Tibial nerve (tissue), 4 donors: ENCODE data around the gene GUK1. TPM values are rescaled to one million over a fixed set of nuclear protein-coding genes. Genes with fewer than 3 reads are reported as not detected.

Experiments used
- DNase-seq, 2 donors: peaks; one replicate each; pipeline ENCODE4 v3.0.0-alpha.2; 2019; ENCODE audit warnings: low spot score in 2 of 2
- H3K27ac ChIP-seq, 4 donors: fragments of 200-600 bp; sonication (generic) in 3 of 4; one replicate each; pipeline ENCODE4 v1.5.1; 2017 to 2019; ENCODE audit warnings: mild to moderate bottlenecking in 1 of 4
- H3K27me3 ChIP-seq, 2 donors: fragments of 200-600 bp; sonication (generic) in 1 of 2; one replicate each; pipeline versions ENCODE4 v1.5.1 to v1.6.0; 2017 to 2019
- H3K36me3 ChIP-seq, 3 donors: fragments of 200-600 bp; sonication (generic); one replicate each; pipeline ENCODE4 v1.5.1; 2018 to 2019
- H3K4me1 ChIP-seq, 4 donors: fragments of 200-600 bp; sonication (generic) in 3 of 4; one replicate each; pipeline ENCODE4 v1.5.1; 2017 to 2019
- H3K4me3 ChIP-seq, 4 donors: fragments of 200-600 bp; sonication (generic) in 3 of 4; one replicate each; pipeline ENCODE4 v1.5.1; 2017 to 2019; ENCODE audit warnings: mild to moderate bottlenecking in 1 of 4, moderate library complexity in 1 of 4
- H3K9me3 ChIP-seq, 4 donors: fragments of 200-600 bp; sonication (generic) in 3 of 4; one replicate each; pipeline ENCODE4 v1.5.1; 2017 to 2019
- EP300 ChIP-seq, 2 donors: sonication (generic); formaldehyde crosslinking; IDR thresholded peaks; one replicate each; pipeline ENCODE4 v1.6.1; 2017; ENCODE audit warnings: antibody characterized with exemption in 2 of 2, mild to moderate bottlenecking in 1 of 2
- POLR2A ChIP-seq, 2 donors: fragments of 450-650 bp; IDR thresholded peaks; one replicate each; pipeline ENCODE4 v1.6.1; 2017; ENCODE audit warnings: antibody characterized with exemption in 2 of 2, mild to moderate bottlenecking in 2 of 2, moderate library complexity in 2 of 2
- whole genome bisulfite sequencing, 2 donors: methylation state at CpG; one replicate each; pipeline ENCODE4 v1.1.5; 2018; 5-methylcytosine and 5-hydroxymethylcytosine counted together
- total RNA-seq, 4 donors: library from RNA; depleted of rRNA; stranded (reverse); fragments of >200 nt; gene quantifications; one replicate each; pipeline ENCODE4 v1.1.0, GENCODE V29; 2016
- TF ChIP-seq, protein P1 (sequence below), 5 experiments: fragments of 200-600 bp in 3 of 5; fragments of 450-650 bp in 2 of 5; sonication (generic) in 3 of 5; IDR thresholded peaks; one replicate each; pipeline ENCODE4 v1.5.1; 2016 to 2019; ENCODE audit warnings: antibody characterized with exemption in 5 of 5, mild to moderate bottlenecking in 3 of 5, moderate library complexity in 2 of 5

GUK1 gene
- total RNA-seq, 4 donors from 2014 or later: 501 to 540 (median 510) TPM

DNA sequence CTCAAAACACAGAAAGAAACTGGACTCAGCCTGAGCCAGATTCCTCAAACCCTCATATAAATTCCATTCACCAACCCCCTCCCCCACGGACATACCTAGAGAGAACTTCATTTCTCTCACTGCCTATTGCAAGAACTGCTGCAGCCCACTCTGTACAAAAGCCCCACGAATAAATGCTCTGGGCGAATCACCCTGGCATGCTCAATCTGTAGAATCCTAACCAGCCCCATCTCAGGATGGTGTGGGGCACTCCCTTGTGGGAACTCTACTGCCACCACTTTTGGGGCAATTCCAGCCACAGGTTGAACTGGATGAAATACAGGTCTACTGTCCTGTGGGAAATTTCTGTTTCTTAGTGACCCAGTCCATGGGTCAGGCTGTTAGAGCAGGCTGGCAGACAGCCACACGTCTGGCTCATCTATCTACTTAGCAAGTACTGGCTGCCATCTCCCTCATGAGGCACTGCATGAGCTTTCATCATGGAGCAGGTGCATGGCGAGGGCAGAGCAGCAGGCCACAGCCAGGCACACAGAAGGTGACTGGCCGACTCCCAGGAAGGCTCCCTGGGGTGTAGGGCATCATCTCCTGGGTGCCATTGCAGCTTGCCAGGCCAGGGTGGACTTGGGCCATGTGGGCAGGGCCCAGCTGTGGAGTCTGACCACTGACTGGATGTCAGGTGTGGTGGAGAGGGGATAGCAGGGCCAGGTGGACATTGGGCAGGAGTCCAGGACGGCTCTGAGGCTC, 35.4 kb upstream of the GUK1 start:
- 71 to 74% methylated on average over 4 to 7 of the region's 7 CpGs for WGBS, 2 donors
- H3K4me1 ChIP-seq: peaks cover 0 to 47% (median 25%) of the 10 kb centered on the region in 4 donors
- TF ChIP-seq, protein P1, sequence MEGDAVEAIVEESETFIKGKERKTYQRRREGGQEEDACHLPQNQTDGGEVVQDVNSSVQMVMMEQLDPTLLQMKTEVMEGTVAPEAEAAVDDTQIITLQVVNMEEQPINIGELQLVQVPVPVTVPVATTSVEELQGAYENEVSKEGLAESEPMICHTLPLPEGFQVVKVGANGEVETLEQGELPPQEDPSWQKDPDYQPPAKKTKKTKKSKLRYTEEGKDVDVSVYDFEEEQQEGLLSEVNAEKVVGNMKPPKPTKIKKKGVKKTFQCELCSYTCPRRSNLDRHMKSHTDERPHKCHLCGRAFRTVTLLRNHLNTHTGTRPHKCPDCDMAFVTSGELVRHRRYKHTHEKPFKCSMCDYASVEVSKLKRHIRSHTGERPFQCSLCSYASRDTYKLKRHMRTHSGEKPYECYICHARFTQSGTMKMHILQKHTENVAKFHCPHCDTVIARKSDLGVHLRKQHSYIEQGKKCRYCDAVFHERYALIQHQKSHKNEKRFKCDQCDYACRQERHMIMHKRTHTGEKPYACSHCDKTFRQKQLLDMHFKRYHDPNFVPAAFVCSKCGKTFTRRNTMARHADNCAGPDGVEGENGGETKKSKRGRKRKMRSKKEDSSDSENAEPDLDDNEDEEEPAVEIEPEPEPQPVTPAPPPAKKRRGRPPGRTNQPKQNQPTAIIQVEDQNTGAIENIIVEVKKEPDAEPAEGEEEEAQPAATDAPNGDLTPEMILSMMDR (IDR thresholded peaks at IDR 0.05): no peak
- no peak for TF ChIP-seq POLR2A (IDR thresholded peaks at IDR 0.05)
- no peak for TF ChIP-seq EP300 (IDR thresholded peaks at IDR 0.05)
- H3K27ac ChIP-seq: peak overlapping the region in 2 of 4 donors; percentile 43 to 96
- H3K27me3 ChIP-seq: no peaks in the 10 kb centered on the region
- peaks cover 0 to 49% (median 0%) of the 10 kb centered on the region in 3 donors for H3K36me3 ChIP-seq
- no peak for DNase-seq
- no peak overlapping the region for H3K4me3 ChIP-seq
- H3K9me3 ChIP-seq: no peaks in the 10 kb centered on the region

DNA sequence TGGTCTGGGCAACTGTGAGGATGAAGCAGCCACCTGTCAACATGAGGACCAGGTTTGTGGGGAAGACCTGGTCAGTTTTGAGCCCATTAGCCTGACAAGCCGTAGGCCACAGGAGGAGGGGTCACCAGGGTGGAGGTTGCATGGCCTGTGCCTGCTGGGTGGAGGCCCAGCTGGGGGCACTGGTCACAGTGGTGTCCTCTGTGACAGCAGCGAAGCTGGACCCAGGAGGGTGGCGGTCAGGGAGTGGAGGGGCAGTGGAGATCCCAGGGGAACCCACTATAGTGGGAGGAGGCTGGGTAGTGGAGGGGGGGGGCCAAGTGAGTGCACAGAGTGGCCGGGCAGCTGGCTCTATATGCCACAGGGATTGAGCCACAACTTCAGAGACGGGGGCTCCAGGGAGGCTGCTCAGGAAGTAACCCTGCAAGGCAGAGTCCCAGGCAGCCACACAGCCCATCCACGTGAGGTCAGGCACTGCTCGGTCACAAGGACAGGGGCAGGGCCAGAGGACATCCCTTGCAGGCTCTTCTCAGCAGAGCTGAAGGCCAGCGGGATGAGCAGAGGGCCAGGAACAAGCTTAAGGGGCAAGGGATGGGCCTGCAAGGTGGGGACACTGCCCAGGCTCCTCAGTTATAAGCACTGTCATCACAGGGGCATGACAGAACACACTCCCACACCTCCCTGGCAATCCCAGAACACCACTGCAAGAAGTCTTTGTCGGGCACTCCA, 34.6 kb upstream of the GUK1 start:
- H3K4me1 ChIP-seq: peaks cover 0 to 50% (median 29%) of the 10 kb centered on the region in 4 donors
- WGBS, 2 donors: 62 to 71% methylated on average over 9 of the region's 9 CpGs
- H3K36me3 ChIP-seq: peaks cover 0 to 42% (median 0%) of the 10 kb centered on the region in 3 donors
- H3K9me3 ChIP-seq: no peaks in the 10 kb centered on the region
- H3K27me3 ChIP-seq: no peaks in the 10 kb centered on the region
- peak overlapping the region in 1 of 4 donors; percentile 11 for H3K27ac ChIP-seq
- DNase-seq: no peak
- TF ChIP-seq POLR2A (IDR thresholded peaks at IDR 0.05) (no peak), EP300 (IDR thresholded peaks at IDR 0.05) (no peak)
- TF ChIP-seq, protein P1 (IDR thresholded peaks at IDR 0.05): no peak
- no peak overlapping the region for H3K4me3 ChIP-seq

DNA sequence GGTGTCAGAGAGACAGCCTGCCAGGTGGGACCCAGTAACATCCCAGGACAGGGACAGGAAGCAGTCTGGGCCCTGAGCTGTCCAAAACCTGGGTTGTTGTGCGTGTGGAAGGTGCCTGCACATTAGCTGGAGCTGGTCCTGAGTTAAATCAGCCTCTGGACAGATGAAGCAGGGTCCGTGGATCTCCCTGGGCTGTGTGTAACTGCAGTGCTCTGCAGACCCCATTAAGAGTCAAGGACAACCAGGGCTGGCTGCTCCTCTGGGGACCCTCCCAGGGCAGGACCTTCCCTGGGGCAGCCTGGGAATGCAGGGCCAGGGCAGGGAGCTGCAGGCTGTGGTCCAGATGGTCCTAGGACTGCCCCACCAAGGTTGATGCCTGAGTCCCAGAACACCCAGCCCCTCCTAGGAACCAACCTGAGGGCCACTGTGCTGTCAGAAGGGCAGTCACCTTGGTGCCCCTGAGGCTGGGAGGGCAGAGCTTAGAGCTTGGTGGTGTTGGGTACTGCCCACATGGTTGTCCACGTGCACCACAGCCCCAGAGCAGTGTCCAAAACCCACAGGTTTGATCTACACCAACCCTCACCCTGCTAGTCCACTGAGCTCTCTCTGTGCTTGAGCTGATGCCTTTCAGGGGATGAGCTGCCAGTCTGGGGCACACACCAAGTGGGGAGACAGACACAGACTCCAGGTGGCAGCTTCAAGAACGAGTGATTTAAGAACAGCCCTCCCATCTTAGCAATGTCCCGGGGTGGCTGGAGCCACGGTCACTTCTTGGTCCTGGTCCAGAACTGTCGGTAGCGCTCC, 33.9 kb upstream of the GUK1 start:
- H3K9me3 ChIP-seq: no peaks in the 10 kb centered on the region
- TF ChIP-seq, protein P1 (IDR thresholded peaks at IDR 0.05): no peak
- TF ChIP-seq POLR2A (IDR thresholded peaks at IDR 0.05) (no peak), EP300 (IDR thresholded peaks at IDR 0.05) (no peak)
- H3K36me3 ChIP-seq: peaks cover 0 to 34% (median 0%) of the 10 kb centered on the region in 3 donors
- H3K27me3 ChIP-seq: no peaks in the 10 kb centered on the region
- WGBS, 2 donors: 73 to 82% methylated on average over 8 of the region's 8 CpGs
- peaks cover 0 to 48% (median 29%) of the 10 kb centered on the region in 4 donors for H3K4me1 ChIP-seq
- no peak for DNase-seq
- no peak overlapping the region for H3K4me3 ChIP-seq
- no peak overlapping the region for H3K27ac ChIP-seq

DNA sequence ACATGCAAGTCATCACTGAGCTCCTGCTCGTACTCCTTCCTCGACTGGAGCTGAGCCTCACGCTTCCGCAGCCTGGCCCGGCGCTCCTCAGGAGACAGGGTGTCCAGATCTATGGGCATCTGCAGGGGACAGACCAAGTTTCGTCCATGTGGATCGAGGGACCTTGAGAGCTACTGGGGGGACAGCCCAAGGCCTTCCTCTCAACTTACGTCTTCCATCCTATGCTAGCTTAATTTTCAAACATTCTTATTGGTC, 33.4 kb upstream of the GUK1 start:
- Histone ChIP-seq H3K27me3 (no peaks in the 10 kb centered on the region), H3K27ac (no peak overlapping the region), H3K4me1 (peaks cover 0 to 42% (median 25%) of the 10 kb centered on the region in 4 donors), H3K4me3 (no peak overlapping the region), H3K36me3 (peaks cover 0 to 32% (median 0%) of the 10 kb centered on the region in 3 donors), H3K9me3 (no peaks in the 10 kb centered on the region)
- DNase-seq: no peak
- TF ChIP-seq POLR2A (IDR thresholded peaks at IDR 0.05) (no peak), EP300 (IDR thresholded peaks at IDR 0.05) (no peak)
- TF ChIP-seq, protein P1 (IDR thresholded peaks at IDR 0.05): no peak
- 86% methylated on average over 9 of the region's 9 CpGs for WGBS, 2 donors
